Aorta (tissue), 5 donors: Measurements from ENCODE around the gene HBA2. TPM values are rescaled to one million over a fixed set of nuclear protein-coding genes. Genes with fewer than 3 reads are reported as not detected.
A peak's percentile ranks its signal among the peaks of the same experiment; 100 is the strongest.

Experiments
- ATAC-seq: fragments of 200-7000 bp; cut with Tn5 transposase; one replicate; pipeline ENCODE4 v1.9.1; 2022; ENCODE audit warnings: moderate library complexity; ENCODE audit not compliant: low FRiP score
- DNase-seq, 2 donors: peaks; one replicate each; pipeline ENCODE4 v3.0.0-alpha.2; 2020
- H3K27ac ChIP-seq, 2 donors: one replicate each; pipeline ENCODE4 v1.5.1; 2013; ENCODE audit warnings: low read length in 2 of 2, mild to moderate bottlenecking in 2 of 2, moderate library complexity in 2 of 2, control low read depth in 1 of 2, inconsistent platforms in 1 of 2, low read depth in 1 of 2
- H3K27me3 ChIP-seq, 2 donors: one replicate each; pipeline ENCODE4 v1.6.1; 2013; ENCODE audit warnings: control low read depth in 1 of 2, low read length in 1 of 2, mild to moderate bottlenecking in 1 of 2, moderate library complexity in 1 of 2; ENCODE audit not compliant: insufficient read depth in 2 of 2, control insufficient read depth in 1 of 2
- H3K36me3 ChIP-seq, 2 donors: one replicate each; pipeline ENCODE4 v1.6.1; 2013; ENCODE audit warnings: control low read depth in 1 of 2, low read length in 1 of 2, mild to moderate bottlenecking in 1 of 2; ENCODE audit not compliant: insufficient read depth in 2 of 2, control insufficient read depth in 1 of 2
- H3K4me1 ChIP-seq, 2 donors: one replicate each; pipeline ENCODE4 v1.6.1; 2013; ENCODE audit warnings: low read length in 2 of 2, control low read depth in 1 of 2, mild to moderate bottlenecking in 1 of 2, moderate library complexity in 1 of 2; ENCODE audit not compliant: insufficient read depth in 2 of 2, control insufficient read depth in 1 of 2
- H3K4me3 ChIP-seq, 2 donors: one replicate each; pipeline ENCODE4 v1.5.1; 2013; ENCODE audit warnings: low read length in 2 of 2, control low read depth in 1 of 2, mild to moderate bottlenecking in 1 of 2
- H3K9me3 ChIP-seq: one replicate; pipeline ENCODE4 v1.6.1; 2013; ENCODE audit warnings: mild to moderate bottlenecking, low read length; ENCODE audit not compliant: control insufficient read depth
- WGBS, 2 donors: extraction: QIAGEN DNeasy Blood & Tissue Kit; methylation state at CpG; one replicate each; pipeline ENCODE4 v1.1.7; 2013; 5-methylcytosine and 5-hydroxymethylcytosine counted together
- intact Hi-C, 2 donors: fragments of 100-400 bp; cut with DNase I; formaldehyde crosslinking; loops; one replicate each; pipeline versions ENCODE4 v1.14.2 to v1.15.0; 2022
- polyA plus RNA-seq, 2 donors: library from polyadenylated mRNA; stranded (reverse); fragments of 200-250 nt; gene quantifications; one replicate each; pipeline ENCODE4 v1.2.3, GENCODE V29; 2013
- total RNA-seq, 2 donors: library from RNA; stranded (reverse); fragmentation: NEBNext Ultra II Directional; extraction: Animal tissue kit (Norgen Biotek cat#: 25700); gene quantifications; one replicate each; pipeline ENCODE4 v1.2.1, GENCODE V29; 2021
- donor health status: healthy with polysubstance abuse.
- donor health status: Bipolar disorder and iron deficiency.
- donor health status: DM: no; HTN: no; CAD: no.
- donor health status: DM: no; HTN: no; CAD: no.
- donor health status: DM: yes; HTN: yes; CAD: no.

Gene HBA2
- total and polyA plus RNA-seq, 4 donors = 30.6 to 1,265 (median 242) TPM

DNA sequence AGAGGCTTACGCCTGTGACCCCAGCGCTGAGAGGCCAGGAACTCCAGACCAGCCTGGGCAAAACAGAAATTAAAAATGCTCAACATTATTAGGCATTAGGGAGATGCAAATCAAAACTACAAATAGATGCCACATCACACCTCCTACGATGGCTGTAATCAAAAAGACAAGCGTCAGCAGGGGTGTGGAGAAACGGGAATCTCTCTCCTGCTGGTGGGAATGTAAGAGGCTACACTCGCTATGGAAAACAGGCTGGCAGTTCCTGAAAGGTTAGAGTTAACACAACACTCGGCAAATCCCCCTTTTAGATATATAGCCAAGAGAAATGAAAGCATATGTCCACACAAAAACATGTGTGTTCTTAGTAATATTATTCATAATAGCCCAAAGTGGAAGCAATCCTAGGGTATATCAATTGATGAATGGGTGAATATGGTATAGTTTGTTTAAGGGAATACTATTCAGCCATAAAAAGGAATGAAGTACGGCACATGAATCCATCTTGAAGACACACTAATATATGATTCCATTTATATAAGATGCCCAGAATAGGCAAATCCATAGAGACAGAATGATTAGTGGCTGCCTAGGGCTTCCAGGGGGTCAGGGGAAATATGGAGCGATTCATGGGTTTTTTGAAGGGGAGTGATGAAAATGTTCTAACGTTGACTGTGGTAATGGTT is 32.4 kb upstream of the HBA2 start:
- intact Hi-C loops = no loop called here
- no peaks in the 10 kb centered on the region for H3K4me1 ChIP-seq
- WGBS, 2 donors = 47 to 57% methylated on average over 10 of the region's 10 CpGs
- H3K36me3 ChIP-seq = no peaks in the 10 kb centered on the region
- DNase-seq = no peak
- no peak overlapping the region for H3K27ac ChIP-seq
- no peaks in the 10 kb centered on the region for H3K9me3 ChIP-seq
- ATAC-seq = no peak
- H3K4me3 ChIP-seq = no peak overlapping the region
- no peaks in the 10 kb centered on the region for H3K27me3 ChIP-seq

GRCh38 chr16:142405-142967 is 30.2 kb upstream of the HBA2 start:
- Histone ChIP-seq H3K36me3 (no peaks in the 10 kb centered on the region), H3K4me3 (no peak overlapping the region), H3K9me3 (no peaks in the 10 kb centered on the region), H3K27me3 (no peaks in the 10 kb centered on the region), H3K27ac (no peak overlapping the region), H3K4me1 (no peaks in the 10 kb centered on the region)
- intact Hi-C loops = no loop called here
- WGBS, 2 donors = 71 to 76% methylated on average over 12 of the region's 12 CpGs
- no peak for ATAC-seq
- no peak for DNase-seq

DNA sequence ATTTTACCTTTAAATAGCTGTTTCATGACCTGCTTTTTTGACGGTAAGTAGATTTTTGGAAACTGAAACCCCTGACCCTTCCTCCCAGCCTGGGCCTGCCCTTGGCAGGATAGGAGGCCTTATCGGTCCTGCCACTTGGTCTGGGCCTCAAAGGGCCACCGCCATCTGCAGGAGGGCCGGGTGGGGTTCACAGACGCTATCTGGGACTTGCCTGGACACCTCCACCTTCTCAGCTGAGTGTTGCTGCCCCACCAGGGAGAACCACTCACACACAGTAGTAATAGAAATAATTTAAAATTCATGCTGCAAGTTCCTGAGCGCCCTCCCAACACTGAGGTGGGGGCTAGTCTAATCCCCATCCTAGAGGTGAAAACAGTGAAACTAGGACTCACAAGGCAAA is 29.6 kb upstream of the HBA2 start:
- Histone ChIP-seq H3K4me1 (no peaks in the 10 kb centered on the region), H3K9me3 (no peaks in the 10 kb centered on the region), H3K27ac (no peak overlapping the region), H3K27me3 (no peaks in the 10 kb centered on the region), H3K4me3 (no peak overlapping the region), H3K36me3 (no peaks in the 10 kb centered on the region)
- 81% methylated on average over 6 of the region's 6 CpGs for WGBS, 2 donors
- no peak for DNase-seq
- intact Hi-C loops = no loop called here
- no peak for ATAC-seq

GRCh38 chr16:143456-143855 is 29.2 kb upstream of the HBA2 start:
- Histone ChIP-seq H3K36me3 (no peaks in the 10 kb centered on the region), H3K4me1 (no peaks in the 10 kb centered on the region), H3K9me3 (no peaks in the 10 kb centered on the region), H3K27ac (no peak overlapping the region), H3K27me3 (no peaks in the 10 kb centered on the region), H3K4me3 (no peak overlapping the region)
- 54 to 56% methylated on average over 6 of the region's 6 CpGs for WGBS, 2 donors
- DNase-seq = no peak
- ATAC-seq = no peak
- intact Hi-C loops = no loop called here

GRCh38 chr16:144797-145252 is 27.9 kb upstream of the HBA2 start:
- 89 to 90% methylated on average over 14 of the region's 14 CpGs for WGBS, 2 donors
- Histone ChIP-seq H3K36me3 (no peaks in the 10 kb centered on the region), H3K27ac (no peak overlapping the region), H3K4me1 (no peaks in the 10 kb centered on the region), H3K9me3 (no peaks in the 10 kb centered on the region), H3K27me3 (no peaks in the 10 kb centered on the region), H3K4me3 (no peak overlapping the region)
- ATAC-seq (no peak), DNase-seq (no peak)
- intact Hi-C loops = no loop called here

DNA sequence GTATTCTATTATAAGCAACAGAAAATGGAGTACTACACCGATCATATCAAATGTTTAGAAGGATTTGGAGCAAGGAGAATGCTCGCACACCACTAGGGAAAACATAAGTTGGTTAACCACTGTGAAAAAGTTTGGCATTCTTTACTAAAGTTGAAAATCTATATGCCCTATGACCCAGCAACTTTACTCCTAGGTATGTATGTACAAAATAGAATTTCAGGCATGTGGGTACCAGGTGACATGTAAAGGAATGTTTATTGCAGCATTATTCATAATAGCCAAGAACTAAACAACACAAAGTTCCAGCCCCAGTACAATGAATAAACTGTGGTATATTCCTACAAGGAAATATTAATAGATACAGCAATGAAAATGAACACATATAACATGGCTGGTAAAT is 26.0 kb upstream of the HBA2 start:
- no peak for ATAC-seq
- no peak overlapping the region for H3K27ac ChIP-seq
- H3K4me1 ChIP-seq = no peaks in the 10 kb centered on the region
- no peaks in the 10 kb centered on the region for H3K9me3 ChIP-seq
- no peak overlapping the region for H3K4me3 ChIP-seq
- no peak for DNase-seq
- 81 to 83% methylated on average over 2 of the region's 2 CpGs for WGBS, 2 donors
- intact Hi-C loops = no loop called here
- H3K27me3 ChIP-seq = no peaks in the 10 kb centered on the region
- no peaks in the 10 kb centered on the region for H3K36me3 ChIP-seq

DNA sequence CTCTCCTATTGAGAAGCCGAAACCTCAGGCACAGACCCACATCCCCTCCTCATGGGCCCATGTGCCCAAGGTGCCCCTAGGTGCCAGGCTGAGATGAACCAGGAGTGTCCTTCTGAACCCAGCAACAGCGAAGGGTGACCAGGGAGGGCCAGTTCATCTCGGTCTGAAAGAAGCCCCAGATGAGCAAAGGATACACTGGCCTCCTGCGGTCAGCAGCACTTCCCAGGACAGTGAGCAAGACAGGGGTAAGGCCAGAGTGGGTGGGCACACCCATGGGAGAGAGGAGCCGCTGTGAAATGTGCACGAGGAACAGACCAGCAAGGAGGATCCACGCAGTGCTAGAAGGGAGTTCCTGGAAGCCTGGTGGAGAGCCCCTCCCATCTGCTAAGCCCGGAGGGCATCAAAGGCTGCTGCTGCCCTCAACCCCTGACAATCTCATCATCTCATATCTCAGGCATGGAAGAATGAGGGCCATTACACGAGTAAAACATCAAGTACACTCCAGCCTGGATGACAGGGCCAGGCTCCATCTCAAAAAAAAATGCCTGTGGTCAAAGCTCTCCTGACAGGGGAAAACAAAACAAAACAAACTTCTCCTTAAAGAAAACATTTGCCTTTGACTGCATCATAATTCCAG is 23.5 kb upstream of the HBA2 start:
- peak in 1 of 2 donors; percentile 15 for DNase-seq
- no peaks in the 10 kb centered on the region for H3K4me1 ChIP-seq
- no peaks in the 10 kb centered on the region for H3K27me3 ChIP-seq
- H3K4me3 ChIP-seq = no peak overlapping the region
- H3K9me3 ChIP-seq = no peaks in the 10 kb centered on the region
- H3K27ac ChIP-seq = no peak overlapping the region
- ATAC-seq = no peak
- WGBS, 2 donors = 41 to 47% methylated on average over 9 of the region's 9 CpGs
- intact Hi-C loops = no loop called here
- H3K36me3 ChIP-seq = no peaks in the 10 kb centered on the region

- peaks cover 0 to 2% of the 10 kb centered on the region in 2 donors for H3K27me3 ChIP-seq
- 78 to 80% methylated on average over 17 of the region's 17 CpGs for WGBS, 2 donors
- H3K4me1 ChIP-seq = no peaks in the 10 kb centered on the region
- DNase-seq (peak in 1 of 2 donors; percentile 61), ATAC-seq (no peak)
- no peak within 1 kb of the TSS for H3K27ac ChIP-seq
- no peaks in the 10 kb centered on the region for H3K36me3 ChIP-seq
- H3K9me3 ChIP-seq = no peaks in the 10 kb centered on the region
- intact Hi-C loops = no loop called here
- H3K4me3 ChIP-seq = no peak within 1 kb of the TSS
Observed at GRCh38 chr16:152141-153128, 20.2 kb upstream of the HBA2 start, which contains the start of gene HBZ. Gene HBZ, plus strand, starts transcription at chr16:152644. Its CDS starts 266 bp downstream, at chr16:152910.
